HG02870 (cell line): ENCODE results near the gene SMARCA2.

Source experiments
- ATAC-seq: cut with Tn5 transposase; IDR thresholded peaks from one replicate; pipeline ENCODE4 v1.9.1; 2021; ENCODE audit warnings: mild to moderate bottlenecking, moderate library complexity; ENCODE audit not compliant: unreplicated experiment

Gene SMARCA2

DNA sequence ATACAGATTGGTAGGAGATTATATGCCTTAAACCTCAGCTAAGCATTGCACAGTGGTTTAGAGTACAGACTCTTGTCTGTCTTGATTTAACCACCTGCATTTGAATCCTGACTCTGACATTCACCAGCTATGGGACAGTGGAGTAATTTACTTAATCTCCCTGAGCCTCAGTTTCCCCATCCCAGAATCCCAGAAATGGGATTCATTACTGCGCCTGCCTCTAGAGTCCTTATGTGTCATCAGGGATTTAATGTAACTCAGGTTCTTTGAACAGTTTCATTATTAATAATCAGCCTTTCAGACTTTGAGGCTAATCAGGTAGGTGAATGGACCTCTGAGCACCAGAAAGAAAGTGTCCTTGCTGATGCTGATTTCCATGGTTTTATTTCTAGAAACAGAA lies 149.1 kb downstream of the SMARCA2 start:
- ATAC-seq = no peak

- no peak for ATAC-seq
These were observed 151.1 kb downstream of the SMARCA2 start for GRCh38 chr9:2166203-2166602.

DNA sequence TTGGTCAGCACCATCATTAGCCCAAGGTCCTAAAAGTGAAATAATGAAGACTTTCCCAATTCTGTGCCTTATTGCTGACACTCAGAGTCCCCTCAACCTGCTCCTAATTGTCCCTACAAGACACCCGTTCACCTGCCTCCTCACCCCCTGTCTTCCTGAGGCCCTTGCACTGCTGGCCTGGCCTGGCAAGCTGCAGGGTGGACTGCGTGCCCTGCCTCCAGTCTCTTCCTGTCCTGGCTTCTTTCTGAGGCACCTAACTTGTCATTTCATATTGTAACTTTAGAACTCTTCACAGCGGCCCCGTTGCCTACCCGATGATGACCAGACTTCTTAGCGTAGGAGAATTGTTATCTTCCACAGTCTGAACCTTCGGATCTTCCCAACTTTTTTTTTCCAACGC lies 153.9 kb downstream of the SMARCA2 start:
- ATAC-seq = no peak

DNA sequence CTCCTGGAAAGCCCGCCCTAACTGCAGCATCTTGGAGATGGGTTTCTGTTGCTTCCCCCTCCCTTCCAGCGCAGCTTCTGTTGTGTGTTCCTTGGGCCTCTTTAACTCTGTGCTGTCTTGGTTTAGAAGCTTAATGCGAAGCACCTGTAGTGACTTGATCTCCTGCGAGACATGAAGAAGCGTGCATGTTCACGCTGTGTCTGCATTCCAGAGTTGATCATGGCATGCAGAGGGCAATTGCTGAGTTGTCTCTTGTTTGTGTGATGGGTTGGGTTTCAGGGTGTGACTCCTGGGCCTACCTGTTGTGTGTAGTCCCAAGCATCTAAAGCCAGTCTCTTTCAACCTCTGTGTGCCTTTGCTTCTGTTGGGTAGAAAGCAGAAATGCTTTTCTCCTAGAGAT lies 155.6 kb downstream of the SMARCA2 start:
- ATAC-seq = no peak

DNA sequence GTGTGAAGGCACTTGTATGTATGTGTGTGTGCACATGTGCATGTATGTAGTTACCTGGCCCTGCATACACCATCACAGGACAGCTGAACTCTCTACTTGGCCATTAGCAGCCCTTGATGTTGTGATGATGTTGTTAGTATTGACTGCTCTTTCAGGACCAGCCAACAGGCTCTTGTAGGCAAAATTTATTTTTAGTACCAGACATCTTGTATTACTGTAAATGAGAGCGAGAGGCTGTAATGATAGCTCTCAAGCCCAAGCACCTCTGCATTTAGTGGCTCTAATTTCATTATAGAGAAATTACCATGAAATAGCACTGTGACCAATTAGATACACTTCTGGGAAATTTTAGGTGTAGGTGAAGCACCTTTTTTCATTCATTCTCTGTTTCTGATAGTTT lies 158.0 kb downstream of the SMARCA2 start:
- no peak for ATAC-seq

- no peak for ATAC-seq
These were observed 158.7 kb downstream of the SMARCA2 start for GRCh38 chr9:2173861-2174260.

DNA sequence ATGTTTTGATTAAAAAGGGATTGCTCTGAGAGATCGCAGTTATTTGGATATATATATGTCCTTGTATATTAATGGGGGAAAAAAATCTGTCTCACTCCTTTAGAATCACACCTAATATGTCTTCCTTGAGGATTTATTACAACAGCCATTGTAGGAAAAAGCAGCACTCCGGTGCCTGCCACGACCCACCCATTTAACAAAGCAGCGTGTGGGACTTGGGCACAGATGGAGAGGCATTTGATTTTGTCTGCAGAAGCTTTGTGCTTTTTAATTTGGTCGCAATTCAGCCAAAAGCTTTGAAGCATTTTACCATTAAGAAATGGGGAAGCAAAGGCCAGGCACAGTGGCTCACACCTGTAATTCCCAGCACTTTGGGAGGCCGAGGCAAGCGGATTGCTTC lies 159.2 kb downstream of the SMARCA2 start:
- no peak for ATAC-seq

DNA sequence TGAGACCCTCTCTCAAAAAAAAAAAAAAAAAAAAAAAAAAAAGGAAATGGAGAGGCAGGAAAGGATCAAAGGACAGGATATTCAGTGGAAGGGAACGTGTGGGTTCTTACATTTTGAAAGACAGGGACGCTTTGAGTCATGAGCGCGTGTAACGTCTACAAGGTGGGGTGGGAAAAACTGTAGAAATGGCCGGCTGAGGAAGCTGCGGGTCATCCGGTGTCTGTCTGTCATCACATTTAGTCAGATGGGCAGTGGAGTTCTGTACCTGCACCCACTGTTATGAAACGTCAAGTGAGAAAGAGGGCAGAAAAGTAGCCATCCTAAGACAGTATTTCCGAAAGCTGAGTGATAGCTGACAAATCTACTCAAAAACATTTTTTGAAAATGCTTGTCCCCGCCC lies 159.8 kb downstream of the SMARCA2 start:
- no peak for ATAC-seq

DNA sequence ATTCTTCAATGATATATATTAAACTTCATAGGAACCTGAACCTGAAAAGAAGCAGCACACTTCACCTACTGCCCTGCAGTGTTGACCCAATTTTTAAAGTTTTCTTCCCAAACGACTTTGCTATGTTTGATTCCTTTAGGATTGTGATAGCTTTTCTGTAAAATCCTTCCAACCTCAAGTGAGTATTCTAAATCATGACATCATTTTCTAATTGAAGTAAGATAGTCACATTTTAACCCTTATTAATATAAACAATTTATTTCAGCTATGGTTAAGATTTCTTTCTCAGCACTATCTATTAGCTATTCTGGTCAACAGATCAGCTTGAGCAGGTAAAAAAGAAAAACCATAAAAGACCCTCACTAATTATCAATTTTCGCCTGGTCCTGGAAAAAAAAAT lies 162.0 kb downstream of the SMARCA2 start:
- no peak for ATAC-seq

GRCh38 chr9:2178034-2178734 lies 163.0 kb downstream of the SMARCA2 start:
- no peak for ATAC-seq

- ATAC-seq = no peak
These were observed 164.4 kb downstream of the SMARCA2 start for GRCh38 chr9:2179567-2179966.

DNA sequence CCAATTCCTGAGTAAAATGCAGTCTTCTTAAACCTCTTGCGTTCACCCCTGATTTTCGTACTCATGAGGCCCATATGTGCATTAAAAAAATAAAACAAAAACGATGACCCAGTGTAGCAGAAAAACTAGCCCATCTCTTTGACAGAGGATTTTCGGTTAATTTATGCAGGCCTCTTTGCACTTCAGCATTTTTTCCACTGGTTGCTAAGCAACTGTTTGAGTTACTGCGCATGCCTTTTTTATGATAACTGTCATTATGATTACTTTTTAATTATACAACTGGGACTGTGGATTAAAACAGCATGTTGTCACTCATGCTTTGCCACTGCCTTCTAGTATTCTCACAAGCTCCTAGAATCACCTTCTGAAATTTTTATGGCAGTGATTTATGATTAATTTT lies 165.0 kb downstream of the SMARCA2 start:
- ATAC-seq = no peak

DNA sequence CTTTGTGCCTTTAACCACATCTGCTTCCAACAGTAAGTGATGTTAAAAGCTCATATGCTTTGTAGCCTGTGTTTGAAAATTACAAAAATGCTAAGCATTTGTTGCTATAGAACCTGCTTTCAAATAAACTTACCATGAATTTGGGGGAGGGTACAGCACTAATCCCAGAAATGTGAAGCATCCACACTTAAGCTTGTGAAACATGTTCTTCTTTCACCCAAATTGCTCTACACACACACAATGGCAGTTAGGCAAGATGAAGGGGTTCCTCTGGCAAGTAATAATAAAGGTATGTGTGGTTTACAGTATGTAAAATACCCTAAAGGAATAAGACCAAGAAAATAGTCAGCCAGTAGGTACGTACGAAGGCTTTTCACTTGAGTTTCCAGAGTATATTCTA lies 165.6 kb downstream of the SMARCA2 start:
- ATAC-seq = no peak

DNA sequence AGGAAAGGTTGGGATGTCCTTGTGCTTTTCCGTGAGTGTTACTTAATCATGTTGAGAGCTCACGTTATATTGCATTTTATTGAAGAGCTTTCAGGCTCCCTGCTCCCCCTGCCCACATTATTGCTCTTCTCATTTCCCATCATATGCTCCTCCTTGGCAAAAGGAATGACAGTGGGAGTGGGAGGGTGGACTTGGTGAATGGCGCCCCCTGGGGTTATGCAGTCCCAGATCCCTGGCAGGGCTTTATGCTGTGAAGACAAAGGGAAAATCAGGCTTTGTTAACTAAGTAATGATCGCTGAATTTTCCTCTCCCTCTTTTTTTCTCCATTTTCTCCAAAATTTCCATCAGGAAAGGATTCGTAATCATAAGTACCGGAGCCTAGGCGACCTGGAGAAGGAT lies 166.6 kb downstream of the SMARCA2 start:
- ATAC-seq = no peak

- no peak for ATAC-seq
These were observed 175.9 kb downstream of the SMARCA2 start for GRCh38 chr9:2190939-2191608.

DNA sequence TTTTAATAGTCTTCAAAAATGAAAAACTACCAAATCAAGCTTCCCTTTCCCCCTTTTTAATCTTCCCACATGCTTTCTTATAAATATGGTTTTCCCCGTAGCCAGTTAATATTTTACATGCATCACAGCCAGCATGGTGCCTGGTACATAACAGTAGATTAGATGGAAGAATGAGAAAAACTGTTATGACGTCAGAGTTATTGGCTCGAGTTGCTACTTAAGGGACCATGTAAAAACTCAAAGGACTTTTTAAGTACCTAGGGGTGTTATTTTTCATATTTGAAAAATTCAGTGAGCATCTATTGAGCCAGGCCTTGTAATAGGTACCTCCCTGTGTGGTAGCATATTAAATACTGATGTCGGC lies 176.4 kb downstream of the SMARCA2 start:
- ATAC-seq = no peak

DNA sequence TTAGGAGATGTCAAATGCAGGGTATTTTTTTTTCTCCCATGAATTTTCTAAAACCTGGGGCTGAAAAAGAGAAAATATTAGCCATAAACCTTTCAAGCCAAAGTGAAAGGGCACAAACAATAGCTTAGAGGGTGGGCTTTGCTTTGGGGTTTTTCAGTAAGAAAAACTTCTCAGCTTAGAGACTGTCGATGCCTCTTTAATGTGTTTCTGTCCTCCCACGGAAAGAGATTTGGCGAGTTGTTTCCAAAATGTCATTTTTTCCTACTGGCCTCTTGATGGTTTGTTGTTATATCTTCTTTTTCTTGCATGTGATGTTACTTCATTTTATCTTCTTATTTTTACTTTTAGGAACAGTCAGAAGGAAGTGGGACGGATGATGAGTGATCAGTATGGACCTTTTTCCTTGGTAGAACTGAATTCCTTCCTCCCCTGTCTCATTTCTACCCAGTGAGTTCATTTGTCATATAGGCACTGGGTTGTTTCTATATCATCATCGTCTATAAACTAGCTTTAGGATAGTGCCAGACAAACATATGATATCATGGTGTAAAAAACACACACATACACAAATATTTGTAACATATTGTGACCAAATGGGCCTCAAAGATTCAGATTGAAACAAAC lies 177.3 kb downstream of the SMARCA2 start:
- ATAC-seq = no peak

DNA sequence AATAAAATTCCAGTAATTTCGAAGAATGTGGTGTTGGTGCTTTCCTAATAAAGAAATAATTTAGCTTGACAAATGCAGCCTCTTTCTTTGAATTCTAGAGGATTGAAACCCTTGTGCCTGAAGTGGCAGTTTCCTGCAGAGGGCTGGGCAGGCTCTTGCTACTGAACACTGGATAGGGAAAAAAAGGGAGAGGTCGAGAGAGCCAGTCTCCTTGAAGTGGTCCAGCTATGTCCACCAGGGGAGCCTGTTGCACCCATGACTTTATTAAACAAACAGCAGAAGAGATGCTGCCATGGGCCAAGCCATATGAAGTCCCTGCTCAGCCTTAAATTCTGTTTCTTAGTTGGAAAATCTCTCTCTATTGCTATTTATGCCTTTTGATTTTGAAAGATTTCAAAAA lies 178.4 kb downstream of the SMARCA2 start:
- no peak for ATAC-seq

DNA sequence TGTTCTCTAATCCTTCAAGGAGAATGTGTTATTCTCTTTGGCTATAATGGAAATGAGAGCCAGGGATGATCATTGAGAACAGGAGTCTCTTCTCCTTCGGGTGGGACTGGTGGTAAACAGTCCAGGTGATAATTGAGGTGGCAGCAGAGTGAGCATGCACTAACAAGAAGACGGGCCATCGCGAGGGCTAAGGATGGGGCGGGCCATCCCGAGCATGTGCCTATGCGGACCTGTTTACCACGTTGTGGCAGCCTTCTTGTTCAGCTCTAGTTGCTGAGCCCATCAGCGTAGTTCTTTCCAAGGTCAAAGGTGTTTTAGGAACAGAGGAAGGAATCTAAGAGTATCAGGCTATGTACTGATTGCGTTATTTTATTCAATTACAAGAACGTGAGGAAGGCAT lies 180.1 kb downstream of the SMARCA2 start:
- no peak for ATAC-seq

DNA sequence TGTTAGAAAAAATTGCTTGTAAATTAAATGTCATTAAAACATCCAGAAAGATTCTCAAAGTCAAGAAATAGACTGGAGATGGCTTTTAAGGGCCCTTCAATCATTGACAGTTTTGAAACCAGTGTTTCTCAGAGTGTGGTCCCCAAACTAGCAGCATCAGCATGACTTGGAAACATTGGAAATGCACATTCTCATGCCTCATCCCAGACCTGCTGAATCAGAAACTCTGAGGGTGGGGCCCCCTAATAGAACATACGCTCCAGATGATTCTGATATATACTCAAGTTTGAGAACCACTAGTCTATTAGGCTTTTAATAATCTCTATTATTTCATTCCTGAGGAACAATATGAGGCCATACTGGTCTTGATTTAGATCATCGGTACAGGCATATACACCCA lies 181.6 kb downstream of the SMARCA2 start:
- no peak for ATAC-seq

DNA sequence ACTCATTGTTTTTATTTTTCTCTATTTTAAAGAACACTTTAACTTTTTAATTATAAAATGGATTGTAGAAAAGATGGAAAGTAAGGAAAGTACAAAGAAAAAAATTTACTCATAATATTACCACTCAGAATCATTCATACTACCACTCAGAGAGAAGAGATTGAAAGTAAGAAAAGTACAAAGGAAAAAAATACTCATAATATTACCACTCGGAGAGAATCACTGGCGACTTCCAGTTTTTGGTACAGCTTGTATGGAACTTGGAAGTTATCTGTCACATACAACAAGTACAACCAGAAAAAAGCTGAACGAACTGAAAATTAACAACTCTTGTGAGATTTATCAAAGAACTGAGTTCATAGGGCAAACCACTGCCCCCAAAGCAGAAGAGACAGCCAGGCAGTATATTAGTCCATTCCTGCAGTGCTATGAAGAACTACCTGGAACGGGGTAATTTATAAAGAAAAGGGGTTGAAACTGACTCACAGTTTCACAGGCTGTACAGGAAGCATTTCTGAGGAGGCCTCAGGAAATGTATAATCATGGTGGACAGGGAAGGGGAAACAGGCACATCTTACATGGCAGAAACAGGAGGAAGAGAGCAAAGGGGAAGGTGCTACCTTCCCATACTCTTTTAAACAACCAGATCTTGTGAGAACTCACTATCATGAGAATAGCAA lies 183.9 kb downstream of the SMARCA2 start:
- no peak for ATAC-seq
